HL-60 (cell line): ENCODE results near the gene CYTH4.

ENCODE experiments used
- GABPA ChIP-seq: IDR thresholded peaks from 2 replicates; pipeline ENCODE4 v1.6.1; 2012; ENCODE audit warnings: low read depth
- POLR2AphosphoS5 ChIP-seq: IDR thresholded peaks from 2 replicates; pipeline ENCODE4 v1.6.1; 2012; ENCODE audit warnings: low read depth
- TF ChIP-seq, protein P1 (sequence below): IDR thresholded peaks from one replicate; pipeline ENCODE4 v1.5.1; 2011; ENCODE audit warnings: low read length, control low read depth, inconsistent platforms; ENCODE audit not compliant: insufficient read depth
- TF ChIP-seq, protein P2 (sequence below): IDR thresholded peaks from 2 replicates; pipeline ENCODE4 v1.6.1; 2012; ENCODE audit warnings: low read depth; ENCODE audit not compliant: insufficient replicate concordance

DNA sequence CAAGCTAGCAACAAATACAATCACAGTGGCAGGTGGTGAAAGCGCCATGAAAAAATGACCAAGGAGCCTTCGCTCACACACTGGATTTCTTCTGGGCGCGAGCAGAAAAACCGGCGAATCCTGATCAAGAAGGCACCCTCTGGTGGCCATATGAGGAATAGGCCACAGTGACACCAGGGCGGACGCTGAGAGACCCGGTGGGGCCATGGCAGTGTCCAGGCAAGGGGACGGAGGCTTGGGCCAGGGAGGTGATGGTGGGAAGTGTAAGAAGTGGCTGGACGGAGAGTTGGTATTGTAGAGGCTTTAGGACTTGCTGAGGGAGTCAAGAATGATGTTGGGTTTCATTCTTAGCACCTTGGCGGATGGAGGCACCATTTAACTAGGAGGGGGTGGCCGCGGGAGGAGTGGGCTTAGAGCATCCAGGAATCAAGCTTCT lies 21.4 kb upstream of the CYTH4 start:
- TF ChIP-seq, protein P1, sequence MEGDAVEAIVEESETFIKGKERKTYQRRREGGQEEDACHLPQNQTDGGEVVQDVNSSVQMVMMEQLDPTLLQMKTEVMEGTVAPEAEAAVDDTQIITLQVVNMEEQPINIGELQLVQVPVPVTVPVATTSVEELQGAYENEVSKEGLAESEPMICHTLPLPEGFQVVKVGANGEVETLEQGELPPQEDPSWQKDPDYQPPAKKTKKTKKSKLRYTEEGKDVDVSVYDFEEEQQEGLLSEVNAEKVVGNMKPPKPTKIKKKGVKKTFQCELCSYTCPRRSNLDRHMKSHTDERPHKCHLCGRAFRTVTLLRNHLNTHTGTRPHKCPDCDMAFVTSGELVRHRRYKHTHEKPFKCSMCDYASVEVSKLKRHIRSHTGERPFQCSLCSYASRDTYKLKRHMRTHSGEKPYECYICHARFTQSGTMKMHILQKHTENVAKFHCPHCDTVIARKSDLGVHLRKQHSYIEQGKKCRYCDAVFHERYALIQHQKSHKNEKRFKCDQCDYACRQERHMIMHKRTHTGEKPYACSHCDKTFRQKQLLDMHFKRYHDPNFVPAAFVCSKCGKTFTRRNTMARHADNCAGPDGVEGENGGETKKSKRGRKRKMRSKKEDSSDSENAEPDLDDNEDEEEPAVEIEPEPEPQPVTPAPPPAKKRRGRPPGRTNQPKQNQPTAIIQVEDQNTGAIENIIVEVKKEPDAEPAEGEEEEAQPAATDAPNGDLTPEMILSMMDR: peak; percentile 93
- TF ChIP-seq, protein P2, sequence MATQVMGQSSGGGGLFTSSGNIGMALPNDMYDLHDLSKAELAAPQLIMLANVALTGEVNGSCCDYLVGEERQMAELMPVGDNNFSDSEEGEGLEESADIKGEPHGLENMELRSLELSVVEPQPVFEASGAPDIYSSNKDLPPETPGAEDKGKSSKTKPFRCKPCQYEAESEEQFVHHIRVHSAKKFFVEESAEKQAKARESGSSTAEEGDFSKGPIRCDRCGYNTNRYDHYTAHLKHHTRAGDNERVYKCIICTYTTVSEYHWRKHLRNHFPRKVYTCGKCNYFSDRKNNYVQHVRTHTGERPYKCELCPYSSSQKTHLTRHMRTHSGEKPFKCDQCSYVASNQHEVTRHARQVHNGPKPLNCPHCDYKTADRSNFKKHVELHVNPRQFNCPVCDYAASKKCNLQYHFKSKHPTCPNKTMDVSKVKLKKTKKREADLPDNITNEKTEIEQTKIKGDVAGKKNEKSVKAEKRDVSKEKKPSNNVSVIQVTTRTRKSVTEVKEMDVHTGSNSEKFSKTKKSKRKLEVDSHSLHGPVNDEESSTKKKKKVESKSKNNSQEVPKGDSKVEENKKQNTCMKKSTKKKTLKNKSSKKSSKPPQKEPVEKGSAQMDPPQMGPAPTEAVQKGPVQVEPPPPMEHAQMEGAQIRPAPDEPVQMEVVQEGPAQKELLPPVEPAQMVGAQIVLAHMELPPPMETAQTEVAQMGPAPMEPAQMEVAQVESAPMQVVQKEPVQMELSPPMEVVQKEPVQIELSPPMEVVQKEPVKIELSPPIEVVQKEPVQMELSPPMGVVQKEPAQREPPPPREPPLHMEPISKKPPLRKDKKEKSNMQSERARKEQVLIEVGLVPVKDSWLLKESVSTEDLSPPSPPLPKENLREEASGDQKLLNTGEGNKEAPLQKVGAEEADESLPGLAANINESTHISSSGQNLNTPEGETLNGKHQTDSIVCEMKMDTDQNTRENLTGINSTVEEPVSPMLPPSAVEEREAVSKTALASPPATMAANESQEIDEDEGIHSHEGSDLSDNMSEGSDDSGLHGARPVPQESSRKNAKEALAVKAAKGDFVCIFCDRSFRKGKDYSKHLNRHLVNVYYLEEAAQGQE: no peak
- no peak for TF ChIP-seq POLR2AphosphoS5
- TF ChIP-seq GABPA: no peak
